Mesothelial cell of epicardium (in vitro differentiated cells): Measurements from ENCODE around the gene CIZ1. TPM values are rescaled to one million over a fixed set of nuclear protein-coding genes. Genes with fewer than 3 reads are reported as not detected.

Experiments
- DNase-seq, 2 experiments: peaks; one replicate each; pipeline ENCODE4 v3.0.0; 2021; ENCODE audit warnings: low spot score in 2 of 2; ENCODE audit not compliant: unreplicated experiment in 2 of 2
- H3K27ac Mint-ChIP-seq: 2 replicates; pipeline ENCODE4 v1.8.0; 2021; ENCODE audit warnings: mixed read lengths
- H3K27me3 Mint-ChIP-seq: 2 replicates; pipeline ENCODE4 v1.8.0; 2021; ENCODE audit warnings: low read depth, mixed read lengths
- H3K36me3 Mint-ChIP-seq: 2 replicates; pipeline ENCODE4 v1.8.0; 2021; ENCODE audit warnings: mixed read lengths
- H3K4me1 Mint-ChIP-seq: 2 replicates; pipeline ENCODE4 v1.8.0; 2021; ENCODE audit warnings: mixed read lengths
- H3K4me3 Mint-ChIP-seq: 2 replicates; pipeline ENCODE4 v1.8.0; 2021; ENCODE audit warnings: mild to moderate bottlenecking, moderate library complexity, mixed read lengths
- H3K9me3 Mint-ChIP-seq: 2 replicates; pipeline ENCODE4 v1.8.0; 2021; ENCODE audit warnings: mixed read lengths
- CTCF ChIP-seq: fragments of 200-600 bp; sonication (generic); IDR thresholded peaks from one replicate; pipeline ENCODE4 v1.5.0; 2021; ENCODE audit warnings: antibody characterized with exemption; ENCODE audit not compliant: unreplicated experiment
- total RNA-seq: library from RNA; stranded (reverse); gene quantifications from 3 replicates; pipeline ENCODE4 v1.2.1, GENCODE V29; 2021

CIZ1 gene
- total RNA-seq, 1 donor from 2014 or later = 152 TPM

GRCh38 chr9:128226412-128226801 is 35.0 kb upstream of the CIZ1 start:
- peaks cover 10% of the 10 kb centered on the region for H3K36me3 Mint-ChIP-seq
- no peaks in the 10 kb centered on the region for H3K9me3 Mint-ChIP-seq
- H3K4me1 Mint-ChIP-seq = no peaks in the 10 kb centered on the region
- H3K4me3 Mint-ChIP-seq = no peak overlapping the region
- no peak overlapping the region for H3K27ac Mint-ChIP-seq
- no peak for DNase-seq
- TF ChIP-seq CTCF = no peak
- H3K27me3 Mint-ChIP-seq = no peaks in the 10 kb centered on the region

GRCh38 chr9:128225770-128226411 is 34.5 kb upstream of the CIZ1 start:
- H3K4me1 Mint-ChIP-seq = no peaks in the 10 kb centered on the region
- no peak for DNase-seq
- H3K36me3 Mint-ChIP-seq = peaks cover 10% of the 10 kb centered on the region
- no peak overlapping the region for H3K27ac Mint-ChIP-seq
- no peaks in the 10 kb centered on the region for H3K27me3 Mint-ChIP-seq
- no peak overlapping the region for H3K4me3 Mint-ChIP-seq
- no peak for TF ChIP-seq CTCF
- no peaks in the 10 kb centered on the region for H3K9me3 Mint-ChIP-seq

GRCh38 chr9:128224877-128225276 is 33.5 kb upstream of the CIZ1 start:
- no peak overlapping the region for H3K4me3 Mint-ChIP-seq
- no peak for TF ChIP-seq CTCF
- H3K36me3 Mint-ChIP-seq = peaks cover 10% of the 10 kb centered on the region
- no peak for DNase-seq
- H3K4me1 Mint-ChIP-seq = no peaks in the 10 kb centered on the region
- no peaks in the 10 kb centered on the region for H3K9me3 Mint-ChIP-seq
- H3K27ac Mint-ChIP-seq = no peak overlapping the region
- H3K27me3 Mint-ChIP-seq = no peaks in the 10 kb centered on the region

DNA sequence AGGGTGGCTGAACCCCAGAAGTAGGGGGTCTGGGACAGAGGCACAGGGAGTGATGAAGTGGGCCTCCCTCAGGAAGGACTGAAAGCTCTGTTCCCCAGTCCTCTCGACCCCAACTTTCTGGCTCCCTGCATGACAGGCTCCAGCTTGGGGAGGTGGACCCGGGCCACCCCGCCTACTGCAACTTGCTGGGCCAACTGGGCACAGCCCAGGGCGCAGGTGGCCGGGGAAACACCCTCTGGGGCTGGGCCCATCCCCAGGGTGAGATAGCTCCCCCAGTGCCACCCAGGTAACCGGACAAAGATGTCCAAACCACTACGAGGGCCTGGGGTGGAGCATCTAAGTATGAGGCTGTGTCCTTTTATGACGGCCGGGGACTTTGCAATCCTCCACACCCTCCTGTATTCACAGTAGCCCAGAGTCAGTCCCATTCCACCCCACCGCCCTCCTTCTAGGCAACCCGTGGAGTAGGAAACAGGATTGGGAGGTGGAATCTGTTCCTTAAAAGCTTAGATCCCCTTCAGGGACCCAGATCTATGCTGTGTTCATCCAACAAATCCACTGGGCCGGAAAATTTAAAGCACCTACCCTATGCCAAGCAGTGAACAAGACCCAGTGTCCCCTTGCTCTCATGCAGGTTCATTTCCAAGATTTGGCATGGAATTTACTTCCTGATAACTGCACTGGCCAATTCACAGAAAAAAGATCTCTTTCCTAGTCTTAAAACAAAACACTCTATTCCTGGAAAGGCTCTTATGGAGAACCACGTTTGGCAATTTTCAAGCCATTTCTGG is 31.7 kb upstream of the CIZ1 start:
- no peak for TF ChIP-seq CTCF
- DNase-seq = no peak
- Mint-ChIP-seq H3K27ac (no peak overlapping the region), H3K27me3 (no peaks in the 10 kb centered on the region), H3K9me3 (no peaks in the 10 kb centered on the region), H3K4me3 (no peak overlapping the region), H3K36me3 (peaks cover 12% of the 10 kb centered on the region), H3K4me1 (peaks cover 7% of the 10 kb centered on the region)

DNA sequence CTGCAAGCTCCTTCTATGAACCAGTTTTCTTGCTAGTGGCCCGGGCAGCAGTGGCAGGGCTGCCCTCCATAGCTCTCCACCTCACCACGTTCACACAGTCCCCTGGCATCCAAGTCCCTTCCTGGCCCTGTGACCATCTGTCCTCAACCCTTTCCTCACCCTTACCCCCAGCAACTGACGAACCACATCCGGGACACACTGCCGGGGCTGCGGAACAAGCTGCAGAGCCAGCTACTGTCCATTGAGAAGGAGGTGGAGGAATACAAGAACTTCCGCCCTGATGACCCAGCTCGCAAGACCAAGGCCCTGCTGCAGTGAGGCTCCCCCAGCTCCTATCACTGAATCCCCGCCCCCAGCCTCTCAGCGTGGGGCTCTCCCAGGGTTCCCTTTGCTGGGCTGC is 30.7 kb upstream of the CIZ1 start:
- no peaks in the 10 kb centered on the region for H3K27me3 Mint-ChIP-seq
- no peak overlapping the region for H3K27ac Mint-ChIP-seq
- peaks cover 8% of the 10 kb centered on the region for H3K4me1 Mint-ChIP-seq
- TF ChIP-seq CTCF = no peak
- H3K36me3 Mint-ChIP-seq = peaks cover 10% of the 10 kb centered on the region
- H3K4me3 Mint-ChIP-seq = no peak overlapping the region
- no peaks in the 10 kb centered on the region for H3K9me3 Mint-ChIP-seq
- DNase-seq = no peak
